HG03039 (cell line): ENCODE results near the gene HLCS.
"Not testable (repeated sequence)": the region's sequence is repeated elsewhere in the genome, so short reads cannot be mapped to it uniquely, and the experiment has no call there.

Source experiments
- ATAC-seq: cut with Tn5 transposase; IDR thresholded peaks from one replicate; pipeline ENCODE4 v1.9.1; 2021; ENCODE audit warnings: mild to moderate bottlenecking, moderate library complexity; ENCODE audit not compliant: unreplicated experiment

Gene HLCS

DNA sequence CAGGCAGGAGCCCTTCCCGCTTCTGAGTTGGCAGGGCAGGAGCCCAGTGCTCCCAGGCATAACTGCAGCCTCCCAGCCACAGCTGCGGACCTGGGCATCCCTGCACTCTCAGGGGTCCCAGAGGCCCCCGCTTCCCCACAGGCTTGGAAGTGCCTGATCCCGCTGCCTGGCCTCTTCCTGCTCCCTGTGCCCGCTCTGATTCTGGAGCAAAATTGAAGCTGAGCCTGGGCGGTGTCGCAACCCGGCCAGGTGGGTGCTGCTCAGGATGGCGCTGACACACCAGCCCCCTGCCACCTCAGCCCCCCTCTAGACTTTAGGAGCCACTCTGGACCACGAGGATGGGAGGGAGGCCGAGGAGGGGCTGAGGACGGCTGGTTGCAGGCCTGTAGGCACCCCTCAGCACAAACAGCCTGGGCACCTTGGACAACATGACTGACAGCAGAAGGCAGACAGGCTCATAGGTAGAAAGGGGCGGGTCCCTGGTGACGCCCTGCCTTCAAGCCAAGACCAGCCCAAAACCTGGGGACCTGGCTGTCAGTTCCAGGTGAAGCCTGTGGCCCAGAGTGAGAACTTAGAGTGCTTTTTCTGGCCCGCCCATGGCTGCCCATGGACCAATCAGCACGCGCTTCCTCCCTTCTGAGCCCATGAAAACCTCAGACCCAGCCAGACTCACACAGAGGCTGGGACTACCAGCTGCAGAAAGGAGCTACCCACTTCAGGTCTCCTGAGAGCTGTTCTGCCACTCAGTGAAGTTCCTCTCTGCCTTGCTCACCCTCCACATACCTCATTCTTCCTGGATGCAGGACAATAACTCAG lies 7.2 kb downstream of the HLCS start:
- no peak for ATAC-seq

DNA sequence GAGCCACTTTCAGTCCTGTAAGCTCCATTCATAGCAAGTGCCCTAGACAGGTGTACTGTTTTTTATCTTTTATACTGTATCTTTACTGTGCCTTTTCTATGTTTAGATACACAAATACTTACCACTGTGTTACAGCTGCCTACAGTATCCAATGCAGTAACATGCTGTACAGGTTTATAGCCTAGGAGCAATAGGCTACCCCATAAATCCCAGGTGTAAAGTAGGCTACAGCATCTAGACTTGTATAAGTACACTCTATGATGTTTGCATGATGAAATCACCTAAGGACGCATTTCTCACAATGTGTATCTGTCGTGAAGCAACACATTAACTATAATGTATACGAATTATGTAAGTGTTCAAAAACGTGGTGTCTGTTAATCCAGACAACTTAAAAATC lies 10.7 kb downstream of the HLCS start:
- ATAC-seq = no peak

DNA sequence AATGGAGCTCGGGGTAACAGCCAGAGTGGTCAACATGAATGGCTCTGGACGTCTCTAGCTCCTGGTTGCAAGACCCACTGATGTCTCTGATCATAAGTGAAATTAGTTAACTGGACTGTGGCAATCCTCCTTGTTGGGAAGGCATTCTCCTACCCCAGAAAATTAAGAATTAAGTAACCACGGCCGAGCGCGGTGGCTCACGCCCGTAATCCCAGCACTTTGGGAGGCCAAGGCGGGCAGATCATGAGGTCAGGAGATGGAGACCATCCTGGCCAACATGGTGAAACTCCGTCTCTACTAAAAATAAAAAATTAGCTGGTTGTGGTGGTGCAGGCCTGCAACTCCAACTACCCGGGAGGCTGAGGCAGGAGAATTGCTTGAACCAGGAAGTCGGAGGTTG lies 14.1 kb downstream of the HLCS start:
- ATAC-seq = not testable (repeated sequence)

DNA sequence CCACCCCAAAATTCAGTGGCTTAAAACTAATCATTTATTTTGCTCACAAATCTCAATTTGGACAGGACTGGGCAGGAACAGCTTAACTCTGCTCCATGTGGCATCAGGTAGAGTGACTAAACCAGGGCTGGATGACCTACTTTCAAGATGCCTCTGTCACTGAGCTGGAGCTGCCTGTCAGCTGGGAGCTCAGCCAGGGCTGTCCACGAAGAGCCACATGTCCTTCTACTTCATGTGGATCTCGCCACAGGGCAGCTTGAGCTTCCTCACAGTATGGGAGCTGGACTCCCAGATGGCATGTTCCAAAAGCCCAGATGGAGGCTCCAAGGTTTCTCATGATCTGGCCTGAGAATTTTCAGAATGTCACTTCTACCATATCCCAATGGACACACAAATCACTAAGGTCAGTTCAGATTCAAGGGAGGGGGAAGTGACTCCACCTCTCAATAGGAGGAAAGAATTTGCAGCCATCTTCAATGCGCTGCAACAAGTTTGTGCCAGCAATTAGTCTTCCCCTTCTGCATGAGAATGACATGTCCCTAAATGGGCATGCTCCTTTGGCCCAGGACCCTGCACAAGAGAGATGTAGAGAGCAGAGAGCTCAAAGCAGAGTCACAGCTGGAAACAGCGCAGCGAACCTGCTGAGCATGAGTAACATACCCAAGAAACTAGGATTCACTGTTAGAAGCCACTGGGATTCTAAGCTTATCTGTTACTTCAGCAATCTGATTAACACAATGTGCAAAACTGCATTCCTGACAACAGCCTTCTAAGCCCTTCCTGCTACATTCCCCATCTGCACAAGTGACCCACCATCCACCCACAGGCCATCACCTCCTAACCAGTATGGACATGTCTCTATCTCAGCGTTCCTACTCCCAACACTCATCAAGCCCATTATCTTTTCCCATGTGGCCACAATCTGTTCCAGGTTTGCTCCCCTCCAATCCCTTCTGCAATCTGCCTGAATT lies 17.0 kb downstream of the HLCS start:
- ATAC-seq = no peak

DNA sequence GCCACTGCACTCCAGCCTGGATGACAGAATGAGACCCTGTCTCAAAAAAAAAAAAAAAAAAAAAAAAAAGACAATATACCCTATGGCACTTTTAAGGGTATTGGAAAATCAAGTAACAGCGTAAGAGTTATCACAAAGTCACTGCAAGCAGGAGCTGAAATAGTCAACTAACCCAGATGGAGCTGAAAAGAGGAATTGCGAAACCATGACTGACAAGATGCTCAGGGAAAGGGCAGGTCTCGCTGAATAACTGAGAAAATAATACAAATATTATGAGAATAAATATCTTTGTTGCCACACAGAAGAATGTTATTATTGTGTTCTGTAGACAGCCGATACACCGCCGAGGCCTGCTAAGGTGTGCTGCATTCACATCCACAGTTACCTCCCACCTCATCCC lies 17.8 kb downstream of the HLCS start:
- no peak for ATAC-seq

DNA sequence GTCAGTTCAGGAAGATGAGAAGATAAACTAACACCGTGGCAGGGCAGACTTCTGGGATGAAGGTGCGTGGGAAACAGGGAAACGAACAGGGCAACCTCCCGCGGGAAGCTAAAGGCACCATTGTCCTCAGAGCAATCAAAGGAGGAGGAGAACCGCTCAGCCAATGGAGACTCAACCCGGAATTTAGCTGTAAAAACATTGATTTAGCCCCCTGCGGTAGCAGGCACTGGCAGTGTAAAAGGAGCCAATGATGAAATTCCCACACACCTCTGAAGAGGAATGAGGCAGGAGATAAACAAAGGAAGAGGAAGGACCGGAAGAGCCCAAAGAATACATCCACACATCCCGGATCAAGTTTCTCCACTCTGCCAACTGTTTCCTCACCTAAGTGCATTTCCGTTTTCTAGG lies 19.5 kb downstream of the HLCS start:
- ATAC-seq = no peak

DNA sequence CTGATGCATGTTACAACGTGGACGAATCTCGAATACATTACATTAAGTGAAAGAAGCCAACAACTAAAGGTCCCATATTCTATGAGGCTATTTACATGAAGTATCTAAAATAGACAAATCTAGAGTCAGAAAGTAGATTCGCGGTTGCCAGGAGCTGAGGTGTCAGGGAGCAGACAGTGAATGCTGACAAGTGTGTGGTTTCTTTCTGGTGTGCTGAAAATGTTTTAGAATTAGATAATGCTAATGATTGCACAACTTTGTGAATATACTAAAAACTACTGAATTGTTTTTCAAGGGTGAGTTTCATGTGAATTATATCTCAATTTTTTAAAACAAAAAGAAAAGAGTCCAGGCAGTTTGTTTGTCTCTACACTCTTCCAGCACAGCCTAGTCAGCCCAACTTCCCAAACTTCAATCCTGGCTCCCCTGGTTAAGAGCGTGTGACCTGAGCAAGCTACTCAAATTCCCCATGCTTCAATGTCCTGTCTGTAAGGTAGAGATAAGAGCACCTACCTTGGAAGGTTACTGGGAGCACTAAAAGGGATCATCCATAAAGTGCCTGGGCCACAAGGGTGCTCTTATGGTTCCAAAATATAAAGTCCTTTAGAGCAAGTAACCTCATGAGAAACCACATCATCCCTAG lies 20.9 kb downstream of the HLCS start:
- no peak for ATAC-seq

DNA sequence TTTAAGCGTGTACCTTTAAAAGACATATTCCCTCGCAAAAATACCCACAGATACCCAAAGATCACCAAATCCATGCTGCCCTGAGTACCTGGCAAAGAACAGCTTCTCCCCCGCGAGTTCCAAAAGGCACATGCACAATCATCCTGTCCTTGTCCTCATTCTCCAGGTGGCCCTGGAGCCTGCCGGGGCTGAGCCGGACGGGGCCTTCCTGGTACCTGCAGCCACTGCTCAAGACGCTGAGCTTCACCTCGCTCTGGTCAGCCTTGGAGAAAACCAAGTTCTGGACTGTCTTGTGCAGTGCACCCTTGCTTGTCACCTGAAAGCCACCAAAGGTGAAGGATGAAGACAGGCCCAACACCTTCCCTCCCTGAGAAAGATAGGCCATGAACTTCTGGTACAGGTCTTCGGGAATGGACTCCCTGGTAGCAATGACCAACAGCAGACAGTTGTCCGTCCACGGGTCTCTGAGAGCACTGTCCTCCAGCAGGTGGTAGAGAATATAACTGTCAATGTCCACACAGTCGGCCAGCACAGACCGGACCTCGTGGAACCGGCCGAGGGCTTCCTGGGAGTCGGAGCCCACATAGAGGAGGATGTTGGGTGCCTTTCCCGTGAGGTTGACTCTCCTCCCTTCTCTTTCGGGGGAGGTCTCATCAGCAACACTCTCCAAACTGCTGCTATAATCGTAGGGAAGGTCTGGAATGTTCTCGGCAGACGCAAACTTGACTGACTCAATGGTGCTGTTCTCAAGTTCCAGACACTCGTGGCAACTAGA lies 29.9 kb downstream of the HLCS start:
- ATAC-seq = no peak

DNA sequence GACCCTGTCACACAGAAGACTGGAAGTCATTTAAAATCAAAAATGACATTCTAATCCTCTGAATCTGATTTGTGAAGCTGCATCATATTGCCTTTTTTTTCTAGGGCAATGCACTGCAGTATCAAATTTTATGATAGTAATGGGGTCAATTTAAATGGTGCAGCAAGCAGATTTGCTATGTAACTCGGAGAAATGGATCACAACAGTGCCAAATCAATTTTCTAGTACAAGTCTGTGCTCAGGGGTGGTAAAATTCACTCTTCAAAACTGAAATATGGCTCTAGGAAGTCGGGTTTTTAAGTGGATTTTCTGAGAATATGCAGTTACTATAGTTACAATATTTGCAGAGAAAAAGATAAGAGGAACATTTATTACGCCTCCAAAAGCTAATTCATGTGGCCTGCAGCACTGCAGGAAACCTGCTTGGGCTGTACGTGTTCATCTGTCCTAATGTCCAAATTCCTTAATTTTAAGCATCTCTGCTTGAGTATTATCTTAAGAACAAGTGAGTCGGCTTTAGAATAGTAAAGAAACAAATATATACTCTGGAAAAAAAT lies 31.5 kb downstream of the HLCS start:
- no peak for ATAC-seq

DNA sequence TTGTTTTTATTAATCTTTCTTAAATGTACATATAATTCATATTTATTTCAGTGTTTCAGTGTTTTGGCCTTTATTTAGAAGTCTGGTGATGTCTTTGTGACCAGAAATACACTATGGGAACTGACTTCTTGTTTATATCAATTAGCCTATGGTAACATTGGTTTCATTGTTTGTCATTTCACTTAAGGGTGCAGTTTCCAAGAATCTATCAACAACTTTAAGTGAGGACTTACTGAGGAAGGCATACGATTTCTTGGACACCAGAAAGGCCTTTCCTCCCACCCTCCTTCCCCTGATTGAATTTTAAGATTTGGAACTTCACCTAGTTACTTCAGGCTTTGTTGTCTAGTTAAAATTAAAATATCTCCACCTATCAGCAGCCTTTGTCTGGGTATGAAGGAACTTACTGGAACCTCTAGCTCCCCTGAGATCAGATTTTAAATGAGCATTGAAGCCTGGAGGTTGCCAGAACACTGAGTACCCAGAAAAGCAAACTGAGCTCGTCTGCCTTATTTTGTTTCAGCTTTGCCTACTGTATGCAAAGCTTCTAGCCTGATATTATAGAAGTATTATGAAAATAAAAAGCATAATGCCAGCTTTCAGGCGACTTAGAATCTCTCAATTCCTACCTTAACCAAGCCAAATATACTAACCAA lies 34.2 kb downstream of the HLCS start:
- no peak for ATAC-seq

DNA sequence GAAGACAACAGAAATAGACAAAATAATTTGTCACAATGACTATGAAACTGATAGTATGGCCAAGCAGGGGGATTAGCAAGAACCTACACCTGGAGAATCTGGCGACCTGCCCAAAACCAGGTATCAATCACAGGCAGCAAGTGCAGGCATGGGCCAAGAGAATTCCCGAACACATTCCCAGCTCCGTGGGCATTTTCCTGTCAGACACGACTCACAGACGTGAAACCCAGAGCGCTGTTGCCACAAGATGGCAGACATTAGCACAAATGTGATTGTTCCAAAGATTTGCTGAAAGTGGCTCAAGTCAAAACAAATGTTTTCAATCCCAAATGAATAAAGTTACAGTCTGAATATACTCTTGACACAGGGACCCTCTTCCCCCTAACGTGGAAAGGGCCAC lies 36.8 kb downstream of the HLCS start:
- ATAC-seq = no peak

DNA sequence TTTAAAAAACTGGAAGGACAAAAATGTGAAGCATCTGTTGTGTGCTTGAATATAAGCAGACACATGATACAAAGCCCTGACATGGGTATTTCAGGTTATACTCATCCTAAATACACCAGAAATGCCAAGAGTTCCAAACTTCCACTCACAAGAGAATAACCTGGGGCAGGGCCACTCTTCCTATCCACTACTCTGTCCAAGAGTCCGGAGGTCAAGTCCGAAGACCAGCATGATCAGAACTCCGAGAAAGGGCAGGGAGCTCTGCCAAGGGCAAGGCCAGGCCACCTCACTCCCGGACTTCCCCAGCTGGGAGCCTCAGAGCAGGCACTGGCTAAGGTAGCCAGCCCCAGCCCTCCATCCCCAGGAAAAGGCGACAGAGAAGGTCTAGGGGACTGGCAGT lies 37.5 kb downstream of the HLCS start:
- no peak for ATAC-seq

DNA sequence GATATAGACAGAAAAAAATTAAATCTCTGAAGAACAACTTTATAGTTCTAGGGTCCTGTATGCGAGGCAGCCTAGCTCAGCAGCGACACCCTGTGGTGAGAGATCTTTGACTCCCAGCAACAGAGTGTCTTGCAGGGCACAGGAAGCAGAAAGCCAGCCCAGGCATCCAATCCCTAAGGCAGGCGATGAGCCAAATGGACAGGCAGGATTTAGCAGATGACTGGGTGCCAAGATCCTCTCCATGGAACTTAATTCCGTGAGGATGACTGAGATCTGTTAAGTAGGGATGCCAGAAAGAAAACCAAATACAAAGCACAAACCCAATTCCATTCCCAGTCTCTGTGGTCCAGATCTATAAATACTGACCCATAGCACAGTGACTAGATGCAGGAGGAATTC lies 38.8 kb downstream of the HLCS start:
- no peak for ATAC-seq

DNA sequence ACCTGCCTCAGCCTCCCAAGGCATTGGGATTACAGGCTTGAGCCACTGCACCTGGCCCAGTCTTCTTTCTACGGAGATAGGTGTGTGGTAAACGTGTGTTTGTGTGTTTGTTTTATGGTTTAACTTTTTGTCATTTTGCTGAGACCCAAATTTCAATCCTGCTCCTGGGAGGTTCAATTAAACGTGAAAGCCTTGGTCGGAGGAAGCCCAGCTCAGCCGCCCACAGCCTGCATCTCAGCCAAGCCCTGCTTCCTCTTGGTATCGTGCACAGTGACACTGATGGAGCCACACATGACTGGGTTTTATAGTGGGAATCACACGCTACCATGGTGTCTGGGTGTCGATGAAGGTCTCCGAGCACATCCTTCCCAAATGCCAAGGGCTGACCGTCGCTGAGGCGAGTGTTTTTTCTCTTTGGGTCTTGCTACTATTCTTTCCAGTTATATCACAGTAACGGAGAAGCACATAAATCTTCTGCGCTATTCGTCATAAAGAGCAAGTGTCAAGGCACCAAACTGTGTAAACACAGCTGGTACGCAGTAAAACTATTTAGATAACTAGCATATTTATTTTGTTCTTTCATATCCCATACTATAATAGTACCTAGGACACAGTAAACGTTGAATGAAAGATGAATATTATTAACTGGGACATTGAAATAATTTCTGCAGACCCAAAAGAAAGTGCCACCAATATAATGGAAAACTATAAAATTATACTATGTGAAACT lies 39.3 kb downstream of the HLCS start:
- no peak for ATAC-seq

DNA sequence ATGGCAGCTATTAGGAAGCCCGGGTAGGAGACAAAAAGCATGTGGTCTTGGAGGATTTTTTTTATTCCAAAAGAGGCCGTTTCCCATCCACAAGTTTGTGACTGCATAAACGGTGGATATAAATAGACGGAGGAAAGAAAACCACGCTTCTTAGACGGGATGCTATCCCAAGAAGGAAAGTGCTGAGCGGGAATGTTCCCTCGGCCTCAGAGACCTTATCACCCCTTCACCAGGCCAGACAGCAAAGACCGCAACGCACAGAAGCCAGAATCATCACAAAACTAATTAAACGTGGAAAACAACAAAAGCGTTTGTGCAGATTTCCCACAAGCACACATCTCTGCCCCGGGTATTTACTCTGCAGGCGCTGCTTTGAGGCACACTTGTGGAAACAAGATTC lies 43.2 kb downstream of the HLCS start:
- no peak for ATAC-seq

DNA sequence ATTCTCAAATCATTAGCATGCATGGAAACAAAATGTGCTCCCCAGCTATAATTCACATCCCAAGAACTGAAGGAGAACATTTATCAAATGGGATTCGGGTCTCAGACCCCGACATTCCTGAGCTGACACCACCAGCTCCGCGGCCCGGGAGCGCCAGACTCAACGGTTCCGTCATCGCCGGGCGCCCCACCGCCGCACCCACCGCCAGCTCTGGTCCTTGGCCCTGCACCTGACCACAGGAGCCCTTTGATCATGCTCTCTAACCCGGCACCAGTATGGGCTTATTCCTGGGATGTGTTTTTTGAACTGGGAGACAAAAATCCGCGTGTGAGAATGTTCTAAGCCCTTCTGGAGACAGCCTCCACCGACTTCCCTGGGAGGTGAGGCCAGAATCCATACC lies 43.6 kb downstream of the HLCS start:
- ATAC-seq = no peak

DNA sequence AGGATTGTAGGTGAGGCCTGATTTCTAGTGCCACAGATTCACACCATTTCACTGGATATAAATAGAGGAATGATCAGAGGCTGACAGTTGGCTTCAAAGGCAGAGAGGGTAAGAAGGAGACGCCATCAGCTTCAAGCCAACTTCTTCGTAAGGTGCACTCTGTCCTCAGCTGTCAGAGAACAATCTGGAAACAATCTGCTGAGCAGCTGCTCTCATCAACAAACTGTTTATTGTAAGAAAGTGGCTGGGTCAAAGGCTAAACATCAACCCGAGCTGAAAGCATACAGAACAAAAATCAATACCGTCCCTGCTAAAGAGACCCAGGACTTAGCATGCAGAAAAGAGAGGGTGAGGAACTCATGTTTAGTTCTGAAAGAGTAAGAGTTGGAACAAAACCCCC lies 48.2 kb downstream of the HLCS start:
- ATAC-seq = no peak

DNA sequence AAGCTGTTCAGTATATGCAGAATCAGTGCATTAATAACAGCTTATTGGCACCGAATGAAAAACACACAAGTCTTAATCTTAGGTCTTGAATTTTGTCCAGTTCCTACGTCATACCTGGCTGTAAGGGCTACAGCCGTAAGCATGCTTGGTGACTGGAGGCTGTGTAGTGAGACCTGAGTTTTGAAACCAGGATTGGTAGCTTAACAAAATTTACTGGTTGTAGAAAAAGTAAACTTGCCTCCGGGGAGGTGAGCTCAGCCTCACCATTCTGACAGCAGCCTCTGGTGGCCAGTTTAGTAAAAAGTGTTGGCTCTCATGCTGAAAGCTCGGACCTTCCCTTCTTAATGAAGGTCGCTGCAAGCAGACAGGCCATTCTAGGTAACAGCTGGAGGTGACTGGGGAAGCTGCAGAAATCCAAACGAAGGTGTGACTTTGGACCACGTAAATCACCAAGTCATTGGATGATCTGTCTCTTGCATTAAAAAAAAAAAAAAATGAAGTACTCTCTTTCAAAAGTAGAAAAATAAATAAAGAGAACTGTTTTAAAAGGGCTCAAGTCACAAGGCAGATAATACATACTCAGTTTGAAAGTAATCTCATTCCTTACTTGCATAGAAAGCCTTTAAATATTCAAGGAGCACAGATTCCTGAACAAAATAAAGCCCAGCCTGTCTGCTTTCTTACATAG lies 48.9 kb downstream of the HLCS start:
- ATAC-seq = no peak

DNA sequence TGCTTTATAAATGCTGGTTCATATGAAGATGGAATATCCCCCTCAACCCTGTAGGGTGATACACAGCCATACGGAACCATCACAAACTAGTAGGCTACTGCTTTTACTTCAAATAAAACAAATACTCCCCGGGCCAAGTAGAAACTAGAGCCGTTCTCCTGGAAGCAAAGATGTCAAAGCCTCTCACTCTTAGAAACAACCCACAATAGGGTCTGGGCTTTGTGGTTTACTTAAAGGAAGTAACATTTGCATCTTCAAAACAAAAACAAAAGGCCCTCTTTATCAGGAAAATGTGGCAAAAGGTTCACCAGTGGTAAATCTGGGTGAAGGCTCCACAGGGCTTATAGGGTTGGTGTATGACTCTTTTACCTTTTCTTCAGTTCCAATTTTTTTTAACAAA lies 49.8 kb downstream of the HLCS start:
- no peak for ATAC-seq
